DOHH2 (cell line): ENCODE measurements around the gene MAP2.

Source experiments
- H3F3A ChIP-seq: fragments of 200-600 bp; sonication (generic), shearing (Covaris generic); 2 replicates; pipeline ENCODE4 v1.6.0; 2016; ENCODE audit warnings: antibody characterized with exemption, mild to moderate bottlenecking; ENCODE audit not compliant: control insufficient read depth, insufficient read depth
- H3K27ac ChIP-seq: fragments of 200-600 bp; sonication (generic); 2 replicates; pipeline ENCODE4 v1.5.1; 2014; ENCODE audit warnings: low read depth, mild to moderate bottlenecking, low read length, moderate library complexity
- H3K27me3 ChIP-seq: fragments of 200-600 bp; sonication (generic); 2 replicates; pipeline ENCODE4 v1.6.1; 2014; ENCODE audit warnings: mild to moderate bottlenecking, low read length, mixed read lengths; ENCODE audit not compliant: control insufficient read depth
- H3K36me3 ChIP-seq: fragments of 200-600 bp; sonication (generic); 2 replicates; pipeline ENCODE4 v1.6.1; 2014; ENCODE audit warnings: mild to moderate bottlenecking, low read length, moderate library complexity, mixed read lengths; ENCODE audit not compliant: control insufficient read depth
- H3K4me1 ChIP-seq: fragments of 200-600 bp; sonication (generic); 2 replicates; pipeline ENCODE4 v1.6.1; 2014; ENCODE audit warnings: mild to moderate bottlenecking, low read length, mixed read lengths; ENCODE audit not compliant: control insufficient read depth
- H3K4me2 ChIP-seq: fragments of 200-600 bp; sonication (generic); 2 replicates; pipeline ENCODE4 v1.6.0; 2014; ENCODE audit warnings: mild to moderate bottlenecking, low read length, moderate library complexity
- H3K4me3 ChIP-seq: fragments of 200-600 bp; sonication (generic); 2 replicates; pipeline ENCODE4 v1.5.1; 2014; ENCODE audit warnings: mild to moderate bottlenecking, low read length, mixed read lengths
- H3K79me2 ChIP-seq: fragments of 200-600 bp; sonication (generic); 2 replicates; pipeline ENCODE4 v1.6.1; 2014; ENCODE audit warnings: mild to moderate bottlenecking, low read length, mixed read lengths; ENCODE audit not compliant: control insufficient read depth
- H3K9me2 ChIP-seq: fragments of 200-600 bp; sonication (generic); replicated peaks from 2 replicates; pipeline ENCODE4 v1.6.1; 2014; ENCODE audit warnings: mild to moderate bottlenecking, low read length, mixed read lengths; ENCODE audit not compliant: control insufficient read depth
- H3K9me3 ChIP-seq: fragments of 200-600 bp; sonication (generic); 2 replicates; pipeline ENCODE4 v1.6.1; 2014; ENCODE audit warnings: antibody characterized with exemption, low read length, mixed read lengths; ENCODE audit not compliant: control insufficient read depth, insufficient read depth
- H4K20me1 ChIP-seq: fragments of 200-600 bp; sonication (generic); 2 replicates; pipeline ENCODE4 v1.6.0; 2014; ENCODE audit warnings: low read depth, mild to moderate bottlenecking, antibody characterized with exemption, low read length, moderate library complexity; ENCODE audit not compliant: control insufficient read depth, insufficient read depth
- EZH2phosphoT487 ChIP-seq: fragments of 200-600 bp; sonication (generic); IDR thresholded peaks from 2 replicates; pipeline ENCODE4 v1.6.1; 2017; ENCODE audit warnings: borderline replicate concordance, mild to moderate bottlenecking, antibody characterized with exemption, low read length, moderate library complexity, mixed read lengths
- TF ChIP-seq, protein P1 (sequence below): fragments of 200-600 bp; sonication (generic); IDR thresholded peaks from one replicate; pipeline ENCODE4 v1.5.1; 2014; ENCODE audit warnings: antibody characterized with exemption, mild to moderate bottlenecking, low read depth, low read length; ENCODE audit not compliant: poor library complexity, severe bottlenecking

Gene MAP2

DNA sequence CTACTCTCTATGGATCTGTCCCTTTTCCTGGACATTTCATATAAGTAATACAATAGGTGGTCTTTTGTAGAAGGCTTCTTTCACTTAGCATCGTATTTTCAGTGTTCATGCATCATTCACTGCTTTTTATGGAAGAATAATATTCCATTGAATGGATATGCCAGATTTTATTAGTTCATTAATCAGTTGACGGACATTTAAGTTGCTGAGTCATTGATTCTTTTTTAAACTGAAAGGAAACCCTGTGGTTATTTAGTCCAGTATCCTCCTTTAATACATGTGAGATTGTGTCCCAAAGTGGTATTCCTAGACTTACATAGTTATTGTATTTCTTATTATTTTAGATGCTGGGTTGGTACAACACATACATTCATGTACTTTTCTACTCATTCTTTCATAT is 185.7 kb downstream of the MAP2 start:
- H3K9me2 ChIP-seq = no peaks in the 10 kb centered on the region; the same call in 1 of the 2 replicates
- no peaks in the 10 kb centered on the region for H3K79me2 ChIP-seq
- H3K9me3 ChIP-seq = no peaks in the 10 kb centered on the region
- no peaks in the 10 kb centered on the region for H3K4me1 ChIP-seq
- no peaks in the 10 kb centered on the region for H3K36me3 ChIP-seq
- no peaks in the 10 kb centered on the region for H3F3A ChIP-seq
- TF ChIP-seq, protein P1, sequence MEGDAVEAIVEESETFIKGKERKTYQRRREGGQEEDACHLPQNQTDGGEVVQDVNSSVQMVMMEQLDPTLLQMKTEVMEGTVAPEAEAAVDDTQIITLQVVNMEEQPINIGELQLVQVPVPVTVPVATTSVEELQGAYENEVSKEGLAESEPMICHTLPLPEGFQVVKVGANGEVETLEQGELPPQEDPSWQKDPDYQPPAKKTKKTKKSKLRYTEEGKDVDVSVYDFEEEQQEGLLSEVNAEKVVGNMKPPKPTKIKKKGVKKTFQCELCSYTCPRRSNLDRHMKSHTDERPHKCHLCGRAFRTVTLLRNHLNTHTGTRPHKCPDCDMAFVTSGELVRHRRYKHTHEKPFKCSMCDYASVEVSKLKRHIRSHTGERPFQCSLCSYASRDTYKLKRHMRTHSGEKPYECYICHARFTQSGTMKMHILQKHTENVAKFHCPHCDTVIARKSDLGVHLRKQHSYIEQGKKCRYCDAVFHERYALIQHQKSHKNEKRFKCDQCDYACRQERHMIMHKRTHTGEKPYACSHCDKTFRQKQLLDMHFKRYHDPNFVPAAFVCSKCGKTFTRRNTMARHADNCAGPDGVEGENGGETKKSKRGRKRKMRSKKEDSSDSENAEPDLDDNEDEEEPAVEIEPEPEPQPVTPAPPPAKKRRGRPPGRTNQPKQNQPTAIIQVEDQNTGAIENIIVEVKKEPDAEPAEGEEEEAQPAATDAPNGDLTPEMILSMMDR = no peak
- TF ChIP-seq EZH2phosphoT487 = no peak
- H3K4me2 ChIP-seq = no peak overlapping the region
- H3K27ac ChIP-seq = no peak overlapping the region
- H4K20me1 ChIP-seq = no peaks in the 10 kb centered on the region
- no peaks in the 10 kb centered on the region for H3K27me3 ChIP-seq
- H3K4me3 ChIP-seq = no peak overlapping the region

DNA sequence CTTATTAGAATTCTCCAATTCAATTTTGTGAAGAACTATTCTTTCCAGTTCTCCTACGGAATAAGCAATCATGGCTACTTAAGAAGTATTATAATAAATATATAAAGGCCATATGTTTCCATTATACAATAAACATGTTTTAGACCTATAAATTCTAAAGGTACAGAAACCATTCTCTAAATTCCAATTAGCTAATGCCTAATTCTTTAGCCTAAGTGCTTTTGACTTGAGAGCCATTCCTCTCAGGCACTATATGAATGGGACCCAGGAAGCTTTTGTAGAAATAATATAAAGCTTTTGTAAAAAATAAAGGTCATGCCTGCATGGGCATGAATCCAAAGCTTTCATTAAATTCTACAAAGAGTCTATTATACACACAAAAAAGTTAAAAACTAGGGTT is 186.8 kb downstream of the MAP2 start:
- no peak overlapping the region for H3K4me2 ChIP-seq
- H3K27ac ChIP-seq = no peak overlapping the region
- no peaks in the 10 kb centered on the region for H3K79me2 ChIP-seq
- TF ChIP-seq EZH2phosphoT487 = no peak
- TF ChIP-seq, protein P1 = no peak
- H4K20me1 ChIP-seq = no peaks in the 10 kb centered on the region
- H3K36me3 ChIP-seq = no peaks in the 10 kb centered on the region
- no peaks in the 10 kb centered on the region for H3K4me1 ChIP-seq
- H3K27me3 ChIP-seq = no peaks in the 10 kb centered on the region
- no peaks in the 10 kb centered on the region for H3K9me3 ChIP-seq
- H3K9me2 ChIP-seq = no peaks in the 10 kb centered on the region; the same call in 1 of the 2 replicates
- H3F3A ChIP-seq = no peaks in the 10 kb centered on the region
- no peak overlapping the region for H3K4me3 ChIP-seq

DNA sequence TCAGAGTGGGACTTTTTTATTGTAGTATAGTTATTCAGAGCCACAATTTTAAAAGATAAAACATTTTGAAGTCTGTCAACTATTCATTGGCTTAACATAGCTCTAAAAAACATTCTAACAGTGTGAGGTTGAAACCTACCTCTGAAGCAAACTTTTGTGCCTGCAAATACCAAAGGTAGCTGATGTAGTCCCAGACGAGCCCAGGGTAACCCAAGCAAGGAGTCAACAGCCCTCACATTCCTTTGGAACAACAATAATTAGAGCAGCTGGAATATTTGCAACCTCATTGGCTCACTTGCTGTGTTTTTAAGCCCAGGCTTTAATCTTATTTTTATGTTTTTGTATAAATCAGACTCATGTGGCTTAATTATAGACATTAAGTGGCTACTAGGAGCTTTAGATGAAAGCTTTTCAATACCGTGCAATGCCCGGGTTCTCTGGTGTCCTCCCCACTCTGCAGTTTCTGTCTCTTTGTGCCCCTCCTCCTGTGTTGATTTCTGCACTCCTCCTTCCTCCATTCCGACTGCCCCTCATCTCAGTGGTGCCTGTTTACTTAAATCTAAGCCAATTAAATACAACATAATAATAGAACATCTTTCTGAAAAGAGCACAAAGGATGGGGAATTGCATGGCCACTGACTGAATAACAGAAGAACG is 189.9 kb downstream of the MAP2 start:
- Histone ChIP-seq H3K36me3 (no peaks in the 10 kb centered on the region), H3K9me3 (no peaks in the 10 kb centered on the region), H4K20me1 (no peaks in the 10 kb centered on the region), H3K9me2 (no peaks in the 10 kb centered on the region; the same call in 1 of the 2 replicates), H3K79me2 (no peaks in the 10 kb centered on the region), H3K27ac (no peak overlapping the region), H3K4me2 (no peak overlapping the region), H3K4me3 (no peak overlapping the region), H3K27me3 (no peaks in the 10 kb centered on the region), H3K4me1 (no peaks in the 10 kb centered on the region), H3F3A (no peaks in the 10 kb centered on the region)
- TF ChIP-seq, protein P1 = no peak
- TF ChIP-seq EZH2phosphoT487 = no peak
